ENCODE data around the gene EIF2B2. TPM values are rescaled to one million over a fixed set of nuclear protein-coding genes. Genes with fewer than 3 reads are reported as not detected.

The EIF2B2 gene
- total RNA-seq, 1 experiment from 2014 or later = 139 TPM

DNA sequence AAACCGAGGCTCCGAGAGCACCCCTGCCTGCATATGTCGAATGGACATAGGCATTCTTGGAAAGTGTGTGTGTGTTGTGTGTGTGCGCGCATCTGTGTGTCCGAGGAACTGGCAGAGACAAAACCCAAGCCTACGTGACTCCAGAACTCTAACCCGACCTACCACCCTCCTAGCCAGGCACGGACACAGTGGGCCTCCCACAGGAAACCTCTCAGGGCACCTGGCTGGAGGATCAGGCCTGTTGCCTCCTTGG lies 46.8 kb upstream of the EIF2B2 start:
- no peaks in the 10 kb centered on the region for H3K79me2 ChIP-seq (ENCODE audit: low read depth)
- no peaks in the 10 kb centered on the region for H3K9me2 ChIP-seq (ENCODE audit: insufficient read depth)
- peak overlapping the region; percentile 92 for H3K4me2 ChIP-seq
- no peak for TF ChIP-seq EZH2 (IDR thresholded peaks at IDR 0.05; ENCODE audit: low read depth)
- no peak for TF ChIP-seq CTCF (conservative IDR thresholded peaks at IDR 0.05)
- ChIA-PET CTCF (interaction anchor here (0.8 kb wide), 1 partner anchor 9 kb away, joined by 3 read pairs; no protein-coding TSS in a partner anchor), POLR2A (ENCODE audit: unreplicated experiment) (interaction anchor here (0.6 to 1.0 kb wide), 2 partner anchors 8 to 54 kb away, joined by 3 read pairs; no protein-coding TSS in a partner anchor)
- H4K20me1 ChIP-seq (ENCODE audit: insufficient read depth) = no peaks in the 10 kb centered on the region
- BruUV-seq (replicated peaks) = TSS peak; percentile 72
- peaks cover 11% of the 10 kb centered on the region; the same call in 1 of the 2 replicates for H3F3A ChIP-seq (ENCODE audit: insufficient read depth, low read depth)
- H3K36me3 ChIP-seq (ENCODE audit: low read depth) = no peaks in the 10 kb centered on the region
- H3K4me3 ChIP-seq = peak overlapping the region; percentile 66; the same call in 1 of the 2 replicates
- peaks cover 20% of the 10 kb centered on the region for H3K4me1 ChIP-seq (replicated peaks; ENCODE audit: insufficient read depth)
- intact Hi-C loops (cut with micrococcal nuclease; ENCODE audit: unreplicated experiment) = no loop called here
- peaks cover 5% of the 10 kb centered on the region; the same call in 1 of the 2 replicates for H3K27me3 ChIP-seq (ENCODE audit: insufficient read depth, low read depth)
- no peak for DNase-seq
- H3K9me3 ChIP-seq (ENCODE audit: insufficient read depth, low read depth) = no peaks in the 10 kb centered on the region
- 0 out of 2 replicates have a peak overlapping the region, but pooled peaks have one; percentile 89 for H2AFZ ChIP-seq
- no peak overlapping the region for H3K27ac ChIP-seq

DNA sequence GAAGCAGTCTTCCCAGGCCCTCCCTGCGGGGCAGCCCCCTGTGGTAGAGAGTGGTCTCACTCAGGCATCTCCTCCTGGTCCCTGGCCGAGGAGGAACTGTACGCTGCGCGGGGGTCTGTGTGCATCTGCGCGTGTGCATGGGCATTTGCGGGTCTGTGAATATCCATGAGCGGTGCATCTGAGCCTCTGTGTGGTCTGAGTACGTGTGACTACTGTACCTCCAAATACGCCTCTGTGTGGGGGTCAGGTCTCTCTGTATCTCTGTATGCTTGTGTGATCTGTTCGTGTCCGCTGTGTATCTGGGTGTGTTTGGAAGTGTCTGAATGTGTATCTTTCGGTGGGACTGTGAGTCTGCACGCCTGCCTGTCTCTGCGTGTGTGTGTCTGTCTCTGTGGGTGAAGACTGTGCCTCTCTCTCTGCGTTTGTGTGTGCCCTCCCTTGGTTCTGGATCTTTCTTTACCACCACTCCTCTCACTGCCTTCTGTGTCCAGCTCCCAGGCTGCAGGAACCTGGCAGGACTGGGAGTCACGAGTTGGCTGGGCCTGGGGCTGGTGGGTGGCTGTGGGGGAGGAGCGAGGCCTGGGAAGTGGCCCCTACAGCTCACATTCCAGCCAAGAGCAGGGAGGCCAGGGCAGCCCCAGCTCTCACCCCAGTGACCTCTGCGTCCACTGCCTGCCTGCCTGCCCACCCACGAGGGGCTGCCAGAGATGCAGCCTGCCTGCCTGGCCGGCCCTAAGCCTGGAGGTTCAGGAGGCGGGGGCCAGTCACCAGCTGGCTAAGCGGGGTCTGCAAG lies 46.2 kb upstream of the EIF2B2 start:
- Histone ChIP-seq H3K4me2 (no peak overlapping the region), H3K9me3 (ENCODE audit: insufficient read depth, low read depth) (no peaks in the 10 kb centered on the region), H3K36me3 (ENCODE audit: low read depth) (no peaks in the 10 kb centered on the region), H3K4me1 (replicated peaks; ENCODE audit: insufficient read depth) (peaks cover 20% of the 10 kb centered on the region), H3K9me2 (ENCODE audit: insufficient read depth) (no peaks in the 10 kb centered on the region), H4K20me1 (ENCODE audit: insufficient read depth) (no peaks in the 10 kb centered on the region), H3K4me3 (no peak overlapping the region), H3K27me3 (ENCODE audit: insufficient read depth, low read depth) (peaks cover 5% of the 10 kb centered on the region; the same call in 1 of the 2 replicates), H3F3A (ENCODE audit: insufficient read depth, low read depth) (peaks cover 11% of the 10 kb centered on the region; the same call in 1 of the 2 replicates), H3K79me2 (ENCODE audit: low read depth) (no peaks in the 10 kb centered on the region), H2AFZ (no peak overlapping the region), H3K27ac (no peak overlapping the region)
- intact Hi-C loops (cut with micrococcal nuclease; ENCODE audit: unreplicated experiment) = no loop called here
- BruUV-seq (replicated peaks) = no TSS peak
- POLR2A ChIA-PET (ENCODE audit: unreplicated experiment) = interaction anchor here (0.6 kb wide), 1 partner anchor 55 kb away, joined by 3 read pairs; no protein-coding TSS in a partner anchor
- CTCF ChIA-PET = no interaction called here
- no peak for TF ChIP-seq EZH2 (IDR thresholded peaks at IDR 0.05; ENCODE audit: low read depth)
- no peak for TF ChIP-seq CTCF (conservative IDR thresholded peaks at IDR 0.05)
- no peak for DNase-seq

GRCh38 chr14:74959596-74960180 lies 43.0 kb upstream of the EIF2B2 start:
- 0 out of 2 replicates have a peak overlapping the region, but pooled peaks have one; percentile 6 for H3K27ac ChIP-seq
- no peaks in the 10 kb centered on the region for H3K9me2 ChIP-seq (ENCODE audit: insufficient read depth)
- H3K27me3 ChIP-seq (ENCODE audit: insufficient read depth, low read depth) = peaks cover 5% of the 10 kb centered on the region; the same call in 1 of the 2 replicates
- ChIA-PET CTCF (no interaction called here), POLR2A (ENCODE audit: unreplicated experiment) (no interaction called here)
- BruUV-seq (replicated peaks) = no TSS peak
- H3K4me1 ChIP-seq (replicated peaks; ENCODE audit: insufficient read depth) = peaks cover 31% of the 10 kb centered on the region
- DNase-seq = no peak
- peak overlapping the region; percentile 8 for H3K4me2 ChIP-seq
- H3K36me3 ChIP-seq (ENCODE audit: low read depth) = no peaks in the 10 kb centered on the region
- H3K79me2 ChIP-seq (ENCODE audit: low read depth) = no peaks in the 10 kb centered on the region
- H2AFZ ChIP-seq = no peak overlapping the region
- intact Hi-C loops (cut with micrococcal nuclease; ENCODE audit: unreplicated experiment) = no loop called here
- no peaks in the 10 kb centered on the region for H3K9me3 ChIP-seq (ENCODE audit: insufficient read depth, low read depth)
- TF ChIP-seq EZH2 (IDR thresholded peaks at IDR 0.05; ENCODE audit: low read depth) (no peak), CTCF (conservative IDR thresholded peaks at IDR 0.05) (no peak)
- H3K4me3 ChIP-seq = no peak overlapping the region
- H4K20me1 ChIP-seq (ENCODE audit: insufficient read depth) = no peaks in the 10 kb centered on the region
- H3F3A ChIP-seq (ENCODE audit: insufficient read depth, low read depth) = peaks cover 11% of the 10 kb centered on the region; the same call in 1 of the 2 replicates

All from PC-9 (cell line).